CD4-positive, alpha-beta T cell (primary cell): ENCODE measurements around the gene RTN3. TPM values are rescaled to one million over a fixed set of nuclear protein-coding genes. Genes with fewer than 3 reads are reported as not detected.

Experiments
- ATAC-seq: fragments of 200-7000 bp; cut with Tn5 transposase; one replicate; pipeline ENCODE4 v1.10.0; 2022; ENCODE audit warnings: mild to moderate bottlenecking; ENCODE audit not compliant: poor library complexity
- CTCF ChIA-PET: fragments of 350-600 bp; sonication (Branson Sonifier 250); formaldehyde crosslinking; loops from one replicate; lab custom pipeline; 2021; ENCODE audit warnings: antibody characterized with exemption, inconsistent platforms; lab: Charles Lee
- POLR2A ChIA-PET: fragments of 350-600 bp; sonication (Branson Sonifier 250); formaldehyde crosslinking; loops from one replicate; lab custom pipeline; 2021; ENCODE audit warnings: antibody characterized with exemption, inconsistent platforms; lab: Charles Lee
- DNase-seq, 14 experiments: peaks; one replicate each; pipeline ENCODE4 v3.0.0-alpha.2; 2013 to 2020; ENCODE audit warnings: mixed read lengths in 2 of 14
- H3K27ac ChIP-seq, 2 donors: one replicate each; pipeline versions ENCODE4 v1.5.1 to v1.7.0; 2013; ENCODE audit warnings: low read length in 2 of 2, low read depth in 1 of 2, mild to moderate bottlenecking in 1 of 2
- H3K27me3 ChIP-seq, 2 experiments: 1 replicate in 1 of 2; 2 replicates in 1 of 2; pipeline versions ENCODE4 v1.6.1 to v1.7.0; 2013; ENCODE audit warnings: low read length in 2 of 2, control low read depth in 1 of 2, mild to moderate bottlenecking in 1 of 2, moderate library complexity in 1 of 2; ENCODE audit not compliant: insufficient read depth in 2 of 2, control insufficient read depth in 1 of 2
- H3K36me3 ChIP-seq: one replicate; pipeline ENCODE4 v1.6.1; 2013; ENCODE audit warnings: low read length, control low read depth; ENCODE audit not compliant: insufficient read depth
- H3K4me1 ChIP-seq: one replicate; pipeline ENCODE4 v1.6.1; 2013; ENCODE audit warnings: low read length, control low read depth; ENCODE audit not compliant: insufficient read depth
- H3K4me3 ChIP-seq: one replicate; pipeline ENCODE4 v1.5.1; 2013; ENCODE audit warnings: mild to moderate bottlenecking, low read length, moderate library complexity
- H3K9me3 ChIP-seq, 2 experiments: 1 replicate in 1 of 2; 2 replicates in 1 of 2; pipeline versions ENCODE4 v1.6.1 to v1.7.0; 2013; ENCODE audit warnings: low read length in 2 of 2, mild to moderate bottlenecking in 2 of 2, control low read depth in 1 of 2, moderate library complexity in 1 of 2; ENCODE audit not compliant: control insufficient read depth in 1 of 2, insufficient read depth in 1 of 2
- H3K27ac Mint-ChIP-seq: one replicate; pipeline ENCODE4 v1.8.0; 2020; ENCODE audit warnings: mixed read lengths
- H3K27me3 Mint-ChIP-seq: one replicate; pipeline ENCODE4 v1.8.0; 2021; ENCODE audit warnings: mixed read lengths
- H3K36me3 Mint-ChIP-seq: one replicate; pipeline ENCODE4 v1.8.0; 2021; ENCODE audit warnings: low read depth, mixed read lengths
- H3K4me1 Mint-ChIP-seq: one replicate; pipeline ENCODE4 v1.8.0; 2021; ENCODE audit warnings: low read depth, mixed read lengths
- H3K4me3 Mint-ChIP-seq: one replicate; pipeline ENCODE4 v1.8.0; 2020; ENCODE audit warnings: mild to moderate bottlenecking, mixed read lengths
- H3K9me3 Mint-ChIP-seq: one replicate; pipeline ENCODE4 v1.8.0; 2020; ENCODE audit warnings: mixed read lengths
- CTCF ChIP-seq: fragments of 200-600 bp; IDR thresholded peaks from one replicate; pipeline ENCODE4 v1.8.0; 2022; ENCODE audit warnings: antibody characterized with exemption, mild to moderate bottlenecking
- intact Hi-C, 2 experiments: fragments of 100-400 bp; cut with DNase I in 1 of 2; cut with micrococcal nuclease in 1 of 2; formaldehyde crosslinking; loops; one replicate each; pipeline versions ENCODE4 v1.15.1 to v1.9.0; 2023 to 2025; cut with DNase I, micrococcal nuclease
- total RNA-seq, 174 experiments: library from RNA in 2 of 174; stranded (reverse) in 2 of 174; gene quantifications; one replicate each; pipeline ENCODE4 v1.2.3 and lab custom pipeline; 2021 to 2026

The RTN3 gene
- total RNA-seq, 2 experiments from 2014 or later: 16.4 to 17.6 TPM

GRCh38 chr11:63802637-63803414 is 121.5 kb downstream of the RTN3 start:
- no peak overlapping the region for H3K4me3 ChIP-seq
- intact Hi-C loops: no loop called here
- no peaks in the 10 kb centered on the region for H3K9me3 ChIP-seq
- no peak overlapping the region for H3K27ac Mint-ChIP-seq
- ChIA-PET CTCF (interaction anchor here (0.6 kb wide), 1 partner anchor 411 kb away, joined by 3 read pairs; no protein-coding TSS in a partner anchor), POLR2A (interaction anchor here (1.1 kb wide), 1 partner anchor 36 kb away, joined by 3 read pairs; the partner anchor contains the start of gene MARK2)
- DNase-seq (no peak), ATAC-seq (no peak)
- no peaks in the 10 kb centered on the region for H3K4me1 Mint-ChIP-seq
- H3K36me3 ChIP-seq: no peaks in the 10 kb centered on the region
- H3K27me3 Mint-ChIP-seq: no peaks in the 10 kb centered on the region
- H3K36me3 Mint-ChIP-seq: no peaks in the 10 kb centered on the region
- H3K27me3 ChIP-seq: no peaks in the 10 kb centered on the region
- H3K4me1 ChIP-seq: no peaks in the 10 kb centered on the region
- H3K9me3 Mint-ChIP-seq: no peaks in the 10 kb centered on the region
- H3K4me3 Mint-ChIP-seq: no peak overlapping the region
- H3K27ac ChIP-seq: no peak overlapping the region
- TF ChIP-seq CTCF: no peak

DNA sequence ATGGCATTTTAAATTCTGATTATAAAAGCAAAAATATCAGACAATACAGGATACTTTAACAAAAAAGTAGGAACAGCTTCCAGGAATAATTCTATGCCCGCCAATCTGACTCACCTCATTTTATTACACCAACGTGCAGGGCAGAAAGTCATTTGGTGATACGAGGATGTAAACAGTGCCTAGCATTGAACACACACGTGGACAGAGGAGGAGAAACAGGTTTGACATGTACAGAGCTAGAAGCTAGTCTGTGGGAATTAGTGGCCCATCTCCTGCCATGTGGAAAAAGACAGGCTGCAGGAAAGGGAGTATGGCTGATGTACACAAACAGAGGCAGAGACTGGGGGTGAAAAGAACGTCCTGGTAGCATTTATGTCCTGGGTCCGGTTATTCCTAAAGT is 123.0 kb downstream of the RTN3 start:
- Mint-ChIP-seq H3K27me3 (no peaks in the 10 kb centered on the region), H3K9me3 (no peaks in the 10 kb centered on the region), H3K27ac (no peak overlapping the region), H3K36me3 (no peaks in the 10 kb centered on the region), H3K4me1 (no peaks in the 10 kb centered on the region), H3K4me3 (no peak overlapping the region)
- Histone ChIP-seq H3K4me3 (no peak overlapping the region), H3K27me3 (no peaks in the 10 kb centered on the region), H3K36me3 (no peaks in the 10 kb centered on the region), H3K4me1 (no peaks in the 10 kb centered on the region), H3K9me3 (no peaks in the 10 kb centered on the region), H3K27ac (no peak overlapping the region)
- CTCF ChIA-PET: interaction anchor here (0.9 kb wide), 1 partner anchor 14 kb away, joined by 3 read pairs; no protein-coding TSS in a partner anchor
- no peak for ATAC-seq
- DNase-seq: no peak
- TF ChIP-seq CTCF: no peak
- POLR2A ChIA-PET: no interaction called here
- intact Hi-C loops: no loop called here

DNA sequence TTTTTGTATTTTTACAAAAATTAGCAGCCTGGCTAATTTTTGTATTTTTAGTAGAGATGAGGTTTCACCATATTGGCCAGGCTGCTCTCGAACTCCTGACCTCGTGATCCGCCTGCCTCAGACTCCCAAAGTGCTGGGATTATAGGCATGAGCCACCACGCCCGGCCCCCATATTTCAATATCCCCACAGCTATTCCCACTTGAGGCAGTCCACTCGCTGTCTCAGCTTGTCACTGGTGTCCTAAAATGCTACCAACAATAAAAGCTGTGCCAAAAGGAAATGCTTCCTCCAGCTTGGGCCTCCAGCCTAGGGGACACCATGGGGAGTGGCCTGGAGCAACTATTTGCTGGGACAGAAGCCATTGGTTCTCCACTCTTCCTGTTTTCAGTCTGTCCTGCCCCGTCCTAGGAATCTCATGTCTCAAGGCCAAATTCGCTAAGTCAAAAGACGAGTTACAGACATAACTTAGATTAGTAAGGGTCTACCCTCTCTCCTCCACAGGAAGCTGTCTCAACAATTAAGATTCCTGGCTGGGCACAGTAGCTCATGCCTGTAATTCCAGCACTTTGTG is 124.6 kb downstream of the RTN3 start:
- no peaks in the 10 kb centered on the region for H3K9me3 Mint-ChIP-seq
- Histone ChIP-seq H3K9me3 (no peaks in the 10 kb centered on the region), H3K4me3 (no peak overlapping the region), H3K27ac (no peak overlapping the region), H3K36me3 (no peaks in the 10 kb centered on the region), H3K27me3 (no peaks in the 10 kb centered on the region), H3K4me1 (no peaks in the 10 kb centered on the region)
- no peak overlapping the region for H3K27ac Mint-ChIP-seq
- H3K36me3 Mint-ChIP-seq: no peaks in the 10 kb centered on the region
- no peak for ATAC-seq
- ChIA-PET POLR2A (no interaction called here), CTCF (no interaction called here)
- DNase-seq: no peak
- no peaks in the 10 kb centered on the region for H3K4me1 Mint-ChIP-seq
- intact Hi-C loops: no loop called here
- H3K4me3 Mint-ChIP-seq: no peak overlapping the region
- H3K27me3 Mint-ChIP-seq: no peaks in the 10 kb centered on the region
- TF ChIP-seq CTCF: no peak

Other genes with a start within 250 kb of the RTN3 start
- under 1 TPM in 1 of 2 experiments, not detected in 1; 0.16 TPM for gene PLAAT5, start 190.3 kb upstream of the RTN3 start, total RNA-seq
- not detected for gene LGALS12, start 175.4 kb upstream of the RTN3 start, total RNA-seq
- gene PLAAT4, start 144.7 kb upstream of the RTN3 start, total RNA-seq: 10 to 100 TPM; 80.4 to 82.4 TPM
- under 1 TPM; 0.34 to 0.49 TPM for gene PLAAT2, start 118.1 kb upstream of the RTN3 start, total RNA-seq
- 1 to 10 TPM; 2.4 to 3.6 TPM for gene PLAAT3, start 67.1 kb upstream of the RTN3 start, total RNA-seq
- 10 to 100 TPM; 14.5 to 16.5 TPM for gene ATL3, start 10.1 kb upstream of the RTN3 start, total RNA-seq
- gene ZFTA, start 87.3 kb downstream of the RTN3 start, total RNA-seq: 1 to 10 TPM in 1 of 2 experiments, under 1 TPM in 1; 0.95 to 1.0 TPM
- gene SPINDOC, start 132.0 kb downstream of the RTN3 start, total RNA-seq: 1 to 10 TPM; 4.0 to 4.8 TPM
- 10 to 100 TPM; 18.4 to 21.0 TPM for gene MARK2, start 157.6 kb downstream of the RTN3 start, total RNA-seq
- gene RCOR2, start 235.7 kb downstream of the RTN3 start, total RNA-seq: not detected